ENCODE results near the gene ENPP1.

Gene ENPP1

GRCh38 chr6:131807644-131808459 lies at the start of gene ENPP1:
Gene ENPP1 (plus strand): TSS chr6:131808020. CDS start chr6:131808036, 16 bp downstream.
- peak; percentile 65 for DNase-seq

DNA sequence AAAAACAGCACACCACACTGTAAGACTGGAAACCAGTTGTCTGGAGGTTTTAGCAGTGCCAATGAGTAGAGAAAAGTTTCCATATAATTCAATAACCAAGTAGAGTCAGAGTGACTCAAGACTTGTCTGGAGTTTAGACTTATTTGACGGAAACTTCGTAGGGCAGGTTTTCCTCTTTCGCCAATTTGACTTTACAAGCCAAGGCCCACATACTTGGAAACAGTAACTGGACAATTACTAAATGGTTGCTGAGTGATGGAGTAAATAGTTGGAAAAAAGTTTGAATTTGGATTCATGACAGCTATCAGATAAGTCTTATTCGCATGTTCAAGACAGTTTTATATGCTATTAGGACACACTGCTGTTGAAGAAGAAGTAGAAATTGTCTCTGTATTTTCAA lies 48.9 kb upstream of the ENPP1 start:
- DNase-seq, result no peak

DNA sequence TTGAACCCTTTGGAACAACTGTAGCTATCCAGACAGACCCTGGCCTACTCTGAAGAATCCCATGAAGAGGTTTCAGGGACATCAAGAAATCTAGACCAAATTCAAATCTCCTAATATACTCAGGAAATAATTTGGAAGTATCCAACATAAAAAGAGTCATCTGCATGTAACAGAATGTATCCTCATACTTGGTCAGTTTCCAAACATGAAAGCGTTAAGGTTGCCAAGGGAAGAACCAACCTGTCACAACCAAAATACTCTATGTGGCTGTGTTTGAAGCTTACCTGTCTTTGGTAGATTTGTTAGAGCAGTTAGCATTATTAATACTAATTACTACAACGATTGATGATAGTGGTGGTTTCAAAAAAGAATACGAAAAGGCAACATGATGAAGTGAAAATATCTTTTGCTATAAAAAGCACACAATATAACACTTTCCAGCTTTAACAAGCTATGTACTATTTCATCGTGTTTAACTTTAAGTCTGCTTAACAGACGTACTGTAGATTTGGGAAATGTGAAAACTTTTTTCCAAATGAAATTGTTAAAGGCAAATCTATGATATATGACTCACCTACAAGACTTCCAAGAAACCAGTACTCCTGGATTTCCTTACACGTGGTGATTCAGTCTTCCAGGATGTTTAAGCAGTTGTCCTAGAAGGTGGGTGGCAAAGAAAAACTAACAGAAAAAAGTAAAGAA lies 46.6 kb upstream of the ENPP1 start:
- no peak for DNase-seq

DNA sequence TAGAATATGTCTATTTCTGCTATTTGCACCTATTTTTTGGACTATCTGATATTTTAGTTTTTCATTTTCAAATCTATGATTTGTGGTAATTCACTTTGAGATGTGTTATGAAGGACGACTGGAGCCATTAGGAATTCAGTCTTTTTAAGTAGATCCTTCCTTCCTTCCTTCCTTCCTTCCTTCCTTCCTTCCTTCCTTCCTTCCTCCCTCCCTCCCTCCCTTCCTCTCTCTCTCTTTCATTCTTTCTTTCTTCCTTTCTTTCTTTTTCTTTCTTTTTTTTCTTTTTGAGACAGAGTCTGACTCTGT lies 46.1 kb upstream of the ENPP1 start:
- DNase-seq, result no peak

DNA sequence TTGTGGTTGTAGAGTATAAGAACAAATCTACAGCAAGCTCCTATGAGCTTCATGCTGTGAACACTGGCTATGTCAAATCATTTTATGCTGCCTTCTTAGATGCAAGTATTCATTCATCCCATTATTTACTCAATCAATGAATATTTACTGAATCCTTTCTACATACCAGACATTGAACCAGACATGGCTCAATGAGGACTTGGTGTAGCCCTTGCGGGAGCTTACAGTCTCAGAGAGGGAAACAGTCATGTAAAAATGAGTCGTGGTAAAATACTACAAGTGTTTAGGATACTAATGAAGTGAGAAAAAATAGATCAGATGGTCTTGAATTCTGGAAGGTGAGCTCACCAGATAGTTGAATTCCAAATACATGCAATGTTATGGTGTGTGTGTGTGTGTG lies 44.8 kb upstream of the ENPP1 start:
- no peak for DNase-seq

DNA sequence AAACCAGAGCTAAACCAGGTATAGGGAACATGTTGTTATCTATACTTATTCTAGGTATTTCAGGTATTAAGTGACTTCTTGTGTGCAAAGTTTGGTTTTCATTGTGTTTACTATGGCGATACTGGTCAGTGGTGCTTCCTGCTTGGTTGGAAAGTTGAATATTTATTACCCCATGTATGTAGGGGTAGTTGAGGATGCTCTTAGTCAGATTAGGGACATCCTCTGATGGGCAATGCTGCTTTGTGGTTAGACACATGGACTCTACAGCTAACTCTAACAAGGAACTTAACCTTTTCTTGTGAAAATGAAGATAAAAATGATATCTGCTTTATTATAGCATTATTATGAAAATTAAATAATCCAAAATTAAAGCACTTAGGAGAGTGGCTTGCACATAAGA lies 44.1 kb upstream of the ENPP1 start:
- DNase-seq, result no peak

DNA sequence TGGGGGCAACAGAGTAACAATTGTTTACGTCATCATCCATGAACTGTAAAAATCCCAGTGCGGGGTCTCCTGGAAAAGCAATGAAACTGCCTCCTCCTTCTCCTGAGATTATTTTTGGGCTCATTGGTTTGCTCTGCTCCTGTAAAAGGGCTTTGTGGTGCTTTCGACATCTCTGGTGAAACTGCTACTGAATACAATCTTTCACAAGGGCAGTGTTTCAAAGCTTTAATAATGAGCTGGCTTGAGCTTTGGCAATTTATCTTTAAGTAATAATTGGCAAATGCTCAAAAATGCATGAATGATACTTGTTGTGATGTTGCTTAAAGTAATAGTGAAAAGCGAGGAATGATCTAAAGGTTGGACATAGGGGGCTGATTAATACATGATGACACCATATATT lies 43.5 kb upstream of the ENPP1 start:
- DNase-seq, result no peak

DNA sequence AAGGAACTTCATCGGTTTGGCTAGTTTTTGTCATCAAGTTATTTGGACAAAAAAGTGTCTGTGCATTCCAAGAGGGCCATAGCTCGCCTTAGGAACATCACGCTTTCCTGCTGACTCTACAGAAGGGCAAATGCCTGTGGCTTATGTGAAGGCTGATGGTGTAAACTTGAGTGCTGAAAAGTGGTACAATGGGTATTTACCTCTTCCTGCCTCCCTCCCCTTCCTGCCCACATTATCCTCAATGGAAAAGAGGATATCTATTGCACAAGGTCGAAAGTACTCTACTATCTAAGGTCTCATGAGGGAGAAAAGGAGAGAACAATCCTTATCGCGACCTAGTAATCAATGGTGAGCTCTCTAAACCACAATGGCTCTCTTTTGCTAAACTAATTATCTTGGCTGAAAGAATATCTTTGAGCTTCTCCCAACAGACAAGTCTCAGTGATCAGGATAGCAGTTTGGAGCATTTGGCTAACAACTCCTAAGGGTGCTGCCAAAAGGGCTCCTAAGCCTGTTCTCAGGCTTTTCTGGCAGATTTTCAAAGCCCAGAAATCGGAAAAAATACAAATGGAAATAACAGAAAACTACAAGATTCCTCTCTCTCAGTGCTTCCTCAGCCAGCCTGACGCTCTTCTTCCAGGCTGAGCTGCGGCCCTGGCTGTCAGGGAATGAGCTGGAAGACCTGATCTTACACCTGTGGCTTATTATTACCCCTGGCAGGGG lies 42.6 kb upstream of the ENPP1 start:
- DNase-seq, result no peak

GRCh38 chr6:131765804-131766135 lies 42.0 kb upstream of the ENPP1 start:
- no peak for DNase-seq

GRCh38 chr6:131766631-131767030 lies 41.2 kb upstream of the ENPP1 start:
- DNase-seq, result no peak

- DNase-seq, result no peak
Measured at GRCh38 chr6:131768964-131769363, 38.9 kb upstream of the ENPP1 start.

DNA sequence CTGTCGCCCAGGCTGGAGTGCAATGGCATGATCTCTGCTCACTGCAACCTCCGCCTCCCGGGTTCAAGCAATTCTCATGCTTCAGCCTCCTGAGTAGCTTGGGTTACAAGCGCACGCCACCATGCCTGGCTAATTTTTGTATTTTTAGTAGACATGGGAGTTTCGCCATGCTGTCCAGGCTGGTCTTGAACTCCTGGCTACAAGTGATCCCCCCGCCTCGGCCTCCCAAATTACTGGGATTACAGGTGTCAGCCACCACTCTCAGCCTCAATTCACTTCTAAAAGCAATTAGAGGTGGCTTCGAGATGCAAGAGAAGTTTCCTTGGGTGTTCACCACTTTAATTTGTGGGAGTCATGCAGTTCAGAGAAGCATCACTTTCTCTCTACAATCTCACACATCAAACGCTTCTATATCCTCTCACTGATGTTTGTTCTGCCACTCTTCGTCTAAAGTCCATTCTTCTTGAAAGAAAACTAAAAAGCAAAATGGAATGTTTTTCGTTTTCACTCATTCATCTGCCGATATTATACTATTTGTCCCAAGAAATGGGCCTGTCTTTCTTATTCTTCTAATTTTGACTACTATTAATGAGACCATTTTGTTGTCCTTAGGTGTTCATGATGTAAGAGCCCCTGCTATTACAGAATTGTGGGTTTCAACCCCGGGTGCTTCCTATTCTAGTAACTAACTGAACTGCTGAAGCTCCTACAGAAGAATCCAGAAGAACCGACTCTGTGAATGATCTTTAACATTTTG lies 38.3 kb upstream of the ENPP1 start:
- DNase-seq, result no peak

DNA sequence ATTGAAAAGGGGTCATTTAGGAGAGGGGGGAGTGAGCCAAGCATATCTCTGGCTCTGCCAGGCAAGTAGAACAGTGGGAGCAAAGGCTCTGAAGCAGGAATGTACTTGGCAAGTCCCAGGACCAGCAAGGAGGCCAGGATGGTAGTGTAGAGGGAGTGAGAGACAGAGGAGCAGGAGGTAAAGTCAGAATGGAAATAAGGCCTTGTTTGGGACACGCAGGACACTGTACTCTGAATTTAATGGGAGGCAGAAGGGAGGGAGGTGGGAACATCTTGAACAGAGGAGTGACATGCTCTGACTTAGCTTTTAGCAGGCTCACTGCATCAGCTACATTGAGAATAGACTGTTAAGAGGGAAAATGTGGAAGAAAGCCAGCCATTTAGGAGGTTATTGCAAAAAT lies 37.0 kb upstream of the ENPP1 start:
- no peak for DNase-seq

- no peak for DNase-seq
Measured at GRCh38 chr6:131773284-131773950, 34.4 kb upstream of the ENPP1 start.

- DNase-seq, result no peak
Measured at GRCh38 chr6:131775886-131776285, 31.9 kb upstream of the ENPP1 start.

GRCh38 chr6:131776985-131777384 lies 30.8 kb upstream of the ENPP1 start:
- no peak for DNase-seq

GRCh38 chr6:131778169-131778568 lies 29.7 kb upstream of the ENPP1 start:
- no peak for DNase-seq

GRCh38 chr6:131779304-131779703 lies 28.5 kb upstream of the ENPP1 start:
- DNase-seq, result no peak

GRCh38 chr6:131780600-131780999 lies 27.2 kb upstream of the ENPP1 start:
- DNase-seq, result no peak

DNA sequence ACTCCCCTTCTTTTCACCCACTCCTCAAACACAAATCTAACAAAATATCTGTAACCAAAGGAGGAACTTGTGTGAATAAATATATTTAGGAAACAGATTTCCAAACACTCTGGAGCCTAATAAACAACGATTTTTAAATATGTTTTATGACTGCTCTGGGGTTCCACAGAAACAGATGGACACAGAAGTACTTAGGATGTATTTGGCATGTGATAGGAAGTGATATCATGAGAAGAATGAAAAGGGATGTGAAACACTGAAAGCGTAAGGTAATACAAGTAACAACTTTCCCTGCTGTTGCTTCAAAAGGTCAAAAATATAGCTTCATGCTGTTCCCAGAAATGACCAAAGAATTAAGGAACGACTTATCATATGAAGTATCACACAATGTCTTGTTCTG lies 26.1 kb upstream of the ENPP1 start:
- no peak for DNase-seq

- no peak for DNase-seq
Measured at GRCh38 chr6:131782764-131783163, 25.1 kb upstream of the ENPP1 start.

- no peak for DNase-seq
Measured at GRCh38 chr6:131784561-131784960, 23.3 kb upstream of the ENPP1 start.

DNA sequence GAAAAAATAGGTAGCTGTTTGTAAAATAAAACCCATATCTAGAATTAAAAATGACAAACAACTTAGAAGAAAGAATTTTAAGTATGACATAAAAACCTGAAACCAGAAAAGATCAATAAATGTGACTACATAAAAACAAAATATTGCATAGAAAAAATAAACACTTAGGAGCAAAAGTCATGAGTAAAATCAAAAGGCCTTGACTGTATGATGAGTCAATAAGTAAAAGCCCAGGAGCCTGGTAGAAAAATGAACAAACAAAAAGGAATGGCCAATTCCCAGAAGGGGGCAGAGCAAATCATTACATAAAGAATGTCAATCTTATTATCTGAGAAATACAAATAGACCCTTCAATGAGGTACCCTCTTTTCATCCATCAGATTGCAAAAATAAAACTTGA lies 20.7 kb upstream of the ENPP1 start:
- DNase-seq, result no peak
